Measurements from ENCODE around the gene ACP2.

Gene ACP2

GRCh38 chr11:47269002-47269828 is 20.6 kb upstream of the ACP2 start:
- H3K4me3 ChIP-seq (replicated peaks in 1 of 2; ENCODE audit: low read depth in 2 of 2, low read length in 2 of 2) = peak overlapping the region; percentile 72 to 80
- DNase-seq (ENCODE audit: low read depth in 2 of 2) = peak; percentile 79 to 92
- TF ChIP-seq CTCF (IDR thresholded peaks at IDR 0.05; ENCODE audit: low read depth, low read length) = peak; percentile 28

DNA sequence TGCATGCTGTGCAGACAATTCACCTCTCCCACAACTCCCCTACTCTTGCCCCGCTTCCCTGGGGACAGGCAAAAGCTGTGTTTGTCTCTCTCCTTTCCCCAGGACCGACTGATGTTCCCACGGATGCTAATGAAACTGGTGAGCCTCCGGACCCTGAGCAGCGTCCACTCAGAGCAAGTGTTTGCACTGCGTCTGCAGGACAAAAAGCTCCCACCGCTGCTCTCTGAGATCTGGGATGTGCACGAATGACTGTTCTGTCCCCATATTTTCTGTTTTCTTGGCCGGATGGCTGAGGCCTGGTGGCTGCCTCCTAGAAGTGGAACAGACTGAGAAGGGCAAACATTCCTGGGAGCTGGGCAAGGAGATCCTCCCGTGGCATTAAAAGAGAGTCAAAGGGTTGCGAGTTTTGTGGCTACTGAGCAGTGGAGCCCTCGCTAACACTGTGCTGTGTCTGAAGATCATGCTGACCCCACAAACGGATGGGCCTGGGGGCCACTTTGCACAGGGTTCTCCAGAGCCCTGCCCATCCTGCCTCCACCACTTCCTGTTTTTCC is 19.9 kb upstream of the ACP2 start:
- H3K4me3 ChIP-seq (replicated peaks in 1 of 2; ENCODE audit: low read depth in 2 of 2, low read length in 2 of 2) = no peak overlapping the region
- DNase-seq (ENCODE audit: low read depth in 2 of 2) = no peak
- TF ChIP-seq CTCF (IDR thresholded peaks at IDR 0.05; ENCODE audit: low read depth, low read length) = no peak

DNA sequence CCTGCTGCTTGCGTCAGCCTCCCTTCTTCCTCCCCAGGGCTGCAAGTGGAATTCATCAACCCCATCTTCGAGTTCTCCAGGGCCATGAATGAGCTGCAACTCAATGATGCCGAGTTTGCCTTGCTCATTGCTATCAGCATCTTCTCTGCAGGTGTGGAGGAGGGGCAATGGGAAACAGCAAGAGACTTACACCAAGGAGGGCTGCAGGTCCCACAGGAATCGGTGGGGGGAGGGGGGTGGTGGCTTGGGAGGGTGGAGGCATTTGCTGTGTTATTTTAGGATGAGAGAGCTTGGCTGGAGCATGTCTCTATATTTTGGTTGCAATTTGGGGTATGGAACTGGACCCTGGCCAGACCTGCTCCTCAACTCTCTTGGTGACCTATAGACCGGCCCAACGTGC is 19.3 kb upstream of the ACP2 start:
- no peak overlapping the region for H3K4me3 ChIP-seq (replicated peaks in 1 of 2; ENCODE audit: low read depth in 2 of 2, low read length in 2 of 2)
- TF ChIP-seq CTCF (IDR thresholded peaks at IDR 0.05; ENCODE audit: low read depth, low read length) = no peak
- no peak for DNase-seq (ENCODE audit: low read depth in 2 of 2)

DNA sequence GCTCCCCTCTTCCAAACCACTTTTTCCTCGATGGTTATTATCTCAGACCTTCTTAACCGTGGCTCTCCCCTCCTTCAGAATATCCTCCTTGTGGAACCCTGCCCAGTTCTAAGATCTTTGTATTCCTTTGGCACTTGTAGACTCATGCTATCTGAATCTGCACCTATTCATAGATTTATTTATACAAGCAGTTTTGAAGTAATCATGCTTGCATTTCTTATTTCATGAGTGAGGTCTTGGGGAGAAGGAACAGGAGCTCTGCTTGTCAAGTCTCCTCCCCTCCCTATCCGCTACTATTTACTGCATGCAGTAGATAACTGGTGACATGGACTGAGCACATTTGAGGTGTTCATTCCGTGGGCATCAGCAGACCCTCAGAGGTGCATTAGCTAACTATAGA is 15.9 kb upstream of the ACP2 start:
- no peak overlapping the region for H3K4me3 ChIP-seq (replicated peaks in 1 of 2; ENCODE audit: low read depth in 2 of 2, low read length in 2 of 2)
- DNase-seq (ENCODE audit: low read depth in 2 of 2) = peak in 1 of 2 donors; percentile 2
- TF ChIP-seq CTCF (IDR thresholded peaks at IDR 0.05; ENCODE audit: low read depth, low read length) = no peak

DNA sequence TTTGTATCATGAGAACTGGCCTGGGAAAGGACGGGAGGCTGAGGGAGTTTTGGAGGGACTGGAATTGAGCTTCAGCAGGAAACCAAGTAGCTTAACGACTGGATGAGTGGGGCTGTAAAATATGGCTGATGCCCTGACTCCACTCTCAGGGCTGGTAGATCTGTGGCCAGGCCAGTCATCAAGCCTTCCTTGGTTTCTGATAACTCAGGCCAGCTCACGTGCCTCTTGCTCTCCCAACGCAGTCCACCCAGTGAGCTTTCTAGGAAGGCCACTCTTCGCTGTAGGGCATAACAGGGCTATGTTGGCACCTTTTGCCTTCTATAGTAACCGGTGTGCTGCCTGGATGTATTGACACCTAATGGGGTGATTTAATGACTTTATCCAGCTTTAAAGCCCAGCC is 15.5 kb upstream of the ACP2 start:
- no peak overlapping the region for H3K4me3 ChIP-seq (replicated peaks in 1 of 2; ENCODE audit: low read depth in 2 of 2, low read length in 2 of 2)
- no peak for DNase-seq (ENCODE audit: low read depth in 2 of 2)
- TF ChIP-seq CTCF (IDR thresholded peaks at IDR 0.05; ENCODE audit: low read depth, low read length) = no peak

DNA sequence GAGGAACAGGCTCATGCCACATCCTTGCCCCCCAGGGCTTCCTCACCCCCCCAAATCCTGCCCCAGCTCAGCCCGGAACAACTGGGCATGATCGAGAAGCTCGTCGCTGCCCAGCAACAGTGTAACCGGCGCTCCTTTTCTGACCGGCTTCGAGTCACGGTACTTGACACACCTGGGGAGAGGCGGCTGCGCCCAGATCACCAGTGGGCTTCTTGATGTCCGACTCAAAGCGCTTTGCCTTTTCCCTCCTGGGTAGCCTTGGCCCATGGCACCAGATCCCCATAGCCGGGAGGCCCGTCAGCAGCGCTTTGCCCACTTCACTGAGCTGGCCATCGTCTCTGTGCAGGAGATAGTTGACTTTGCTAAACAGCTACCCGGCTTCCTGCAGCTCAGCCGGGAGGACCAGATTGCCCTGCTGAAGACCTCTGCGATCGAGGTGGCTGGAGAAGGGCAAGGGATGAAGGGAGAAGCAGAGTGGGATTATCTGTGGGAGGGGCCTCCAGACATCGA is 12.7 kb upstream of the ACP2 start:
- no peak for DNase-seq (ENCODE audit: low read depth in 2 of 2)
- no peak overlapping the region for H3K4me3 ChIP-seq (replicated peaks in 1 of 2; ENCODE audit: low read depth in 2 of 2, low read length in 2 of 2)
- TF ChIP-seq CTCF (IDR thresholded peaks at IDR 0.05; ENCODE audit: low read depth, low read length) = no peak
